CD4-positive, alpha-beta T cell treated with Interleukin-10 for 1 hour (primary cell): ENCODE data around the gene RPL39L.
A peak's percentile ranks its signal among the peaks of the same experiment; 100 is the strongest.
"Not testable (repeated sequence)": the region's sequence is repeated elsewhere in the genome, so short reads cannot be mapped to it uniquely, and the experiment has no call there.

Source experiments
- DNase-seq: peaks from one replicate; pipeline ENCODE4 v3.0.0-alpha.2; 2020

The RPL39L gene

DNA sequence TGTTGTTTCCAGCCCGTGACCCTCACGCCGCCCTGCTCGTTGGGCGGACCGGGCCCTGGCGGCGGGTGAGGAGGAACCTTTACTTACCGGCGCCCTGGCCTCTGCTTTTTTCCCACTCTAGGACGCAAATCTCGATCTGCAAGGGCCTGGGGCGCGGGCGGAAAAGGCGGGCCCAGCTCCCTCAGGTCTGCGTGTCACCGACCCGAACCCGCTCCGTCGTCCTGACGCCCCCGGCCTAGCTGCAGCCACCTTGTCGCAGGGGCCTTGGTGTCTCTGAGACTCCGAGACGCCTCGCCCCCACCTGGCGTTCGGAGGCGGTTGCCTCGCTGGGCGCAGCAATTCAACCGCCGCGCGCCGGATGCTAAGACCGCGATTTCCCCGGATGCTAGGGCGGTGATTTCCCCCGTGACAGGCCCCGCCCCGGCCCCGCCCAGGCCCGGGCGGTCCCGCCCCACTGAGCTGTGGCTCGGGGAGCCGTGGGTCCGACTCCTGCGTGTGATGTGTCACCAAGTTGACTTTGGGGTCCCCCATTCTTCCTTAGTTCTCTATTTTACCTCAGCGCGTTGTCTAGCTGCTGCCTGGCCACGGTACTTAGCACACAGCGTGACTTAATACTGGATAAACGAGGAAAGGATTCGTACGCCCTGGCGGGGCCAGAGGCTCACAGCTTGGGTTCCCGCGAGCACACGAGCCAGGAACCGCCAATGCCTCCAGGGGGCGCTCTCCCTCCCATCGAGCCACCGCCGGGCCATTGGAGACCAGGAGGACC, at the start of gene RPL39L:
TSS of gene RPL39L (minus strand) at position 371 of the 769 bp plus-strand sequence. CDS start 18,196 bp downstream, outside the sequence.
- DNase-seq = peak; percentile 95

DNA sequence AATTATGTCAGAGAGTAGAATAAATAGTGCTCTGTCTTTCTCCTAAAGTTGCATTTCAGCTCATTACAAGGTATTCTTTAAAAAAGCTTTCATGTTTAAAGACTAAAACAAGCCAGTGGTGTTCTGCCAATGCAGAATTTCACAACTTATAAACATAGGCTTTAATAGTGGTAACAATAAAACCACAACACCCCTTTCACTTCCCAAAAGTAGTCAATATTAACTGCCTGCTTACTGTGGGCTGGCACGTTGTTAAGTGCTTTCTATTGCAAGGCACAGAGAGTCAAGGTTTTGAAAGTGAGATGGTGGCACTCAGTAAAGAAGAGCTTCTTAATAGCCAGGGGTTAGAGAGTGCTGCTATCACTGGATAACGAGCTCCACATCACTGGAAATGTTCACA, 49.6 kb upstream of the RPL39L start:
- no peak for DNase-seq

DNA sequence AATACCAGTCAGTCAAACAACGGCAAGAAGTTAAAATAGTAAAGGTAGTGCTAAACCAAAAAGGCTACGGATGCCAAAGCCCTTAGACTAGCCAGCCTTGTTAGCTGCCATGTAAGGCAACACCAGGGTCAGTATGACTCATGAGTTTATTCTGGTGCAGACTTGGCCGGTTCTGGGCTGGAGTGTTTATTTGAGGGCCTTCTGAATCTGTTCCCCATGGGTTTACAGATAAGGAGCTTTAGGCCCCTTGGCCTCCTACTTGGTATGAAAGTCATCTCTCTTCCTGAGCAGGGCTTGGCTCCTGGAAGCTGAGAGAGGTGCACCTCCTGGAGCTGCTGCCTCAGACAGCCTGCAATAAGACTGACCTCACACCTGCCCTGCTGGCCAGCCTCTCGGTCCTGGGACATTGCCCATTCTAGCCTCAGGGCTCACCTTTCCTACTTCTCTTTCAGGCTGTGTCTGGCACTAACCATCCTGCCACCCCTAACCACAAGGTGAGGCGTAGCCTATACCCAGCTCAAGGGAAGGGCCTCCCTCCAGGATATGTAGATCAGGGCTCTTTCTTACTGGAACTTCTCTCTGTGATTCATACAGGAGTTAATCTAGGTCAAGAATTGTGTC, 47.6 kb upstream of the RPL39L start:
- no peak for DNase-seq

DNA sequence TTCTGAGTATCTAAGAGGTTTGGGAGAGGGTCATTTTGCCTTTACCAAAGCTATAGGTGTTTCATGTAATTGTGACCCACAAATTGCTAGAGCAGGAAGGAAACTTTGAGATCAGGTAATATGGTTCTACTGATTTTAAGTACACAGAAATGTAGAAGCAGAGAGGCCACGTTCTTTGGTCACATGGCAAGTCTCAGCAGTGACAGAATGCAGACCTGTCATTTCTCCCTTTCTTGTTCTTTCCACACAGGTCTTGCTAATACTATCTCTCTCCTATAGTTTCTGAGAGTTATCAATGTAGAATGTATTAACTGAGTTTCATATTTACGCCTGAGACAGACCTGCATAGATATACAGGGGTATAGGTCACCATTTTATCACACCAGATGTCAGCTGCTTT, 47.1 kb upstream of the RPL39L start:
- DNase-seq = no peak

DNA sequence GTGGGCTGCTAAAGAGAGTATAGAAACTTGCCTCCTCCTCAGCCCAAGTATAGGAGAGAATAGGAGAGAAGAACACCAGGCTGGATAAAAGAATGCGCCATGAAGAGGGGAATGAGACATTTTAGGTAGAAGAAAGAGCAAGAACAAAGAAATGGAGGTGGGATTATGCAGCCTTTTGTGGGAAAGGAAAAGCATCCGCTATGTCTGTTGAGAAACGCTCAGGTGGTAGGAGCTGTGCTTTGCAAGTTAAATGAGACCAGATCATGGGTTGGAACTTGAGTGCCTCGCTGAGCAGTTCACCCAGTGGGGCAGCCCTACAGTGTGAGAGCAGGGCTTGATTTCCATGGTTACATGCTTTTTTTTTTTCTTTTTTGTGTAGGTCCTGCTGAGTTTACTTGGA, 46.5 kb upstream of the RPL39L start:
- no peak for DNase-seq

DNA sequence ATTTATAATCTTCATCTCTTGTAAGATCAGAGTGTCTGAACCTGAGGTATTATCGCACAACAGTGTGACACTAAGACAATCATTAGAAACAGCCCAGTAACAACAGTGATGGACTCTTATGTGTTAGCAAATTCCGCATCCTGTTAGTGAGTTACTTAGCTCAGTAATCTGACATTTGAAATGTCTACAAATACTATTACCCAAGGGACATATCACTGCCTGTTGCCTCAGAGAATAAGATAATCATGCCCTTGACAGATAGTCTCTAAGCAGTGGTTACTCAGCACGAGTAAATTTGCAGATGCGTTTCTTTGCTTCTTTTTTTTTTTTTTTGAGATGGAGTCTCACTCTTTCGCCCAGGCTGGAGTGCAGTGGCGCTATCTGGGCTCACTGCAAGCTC, 44.6 kb upstream of the RPL39L start:
- no peak for DNase-seq

DNA sequence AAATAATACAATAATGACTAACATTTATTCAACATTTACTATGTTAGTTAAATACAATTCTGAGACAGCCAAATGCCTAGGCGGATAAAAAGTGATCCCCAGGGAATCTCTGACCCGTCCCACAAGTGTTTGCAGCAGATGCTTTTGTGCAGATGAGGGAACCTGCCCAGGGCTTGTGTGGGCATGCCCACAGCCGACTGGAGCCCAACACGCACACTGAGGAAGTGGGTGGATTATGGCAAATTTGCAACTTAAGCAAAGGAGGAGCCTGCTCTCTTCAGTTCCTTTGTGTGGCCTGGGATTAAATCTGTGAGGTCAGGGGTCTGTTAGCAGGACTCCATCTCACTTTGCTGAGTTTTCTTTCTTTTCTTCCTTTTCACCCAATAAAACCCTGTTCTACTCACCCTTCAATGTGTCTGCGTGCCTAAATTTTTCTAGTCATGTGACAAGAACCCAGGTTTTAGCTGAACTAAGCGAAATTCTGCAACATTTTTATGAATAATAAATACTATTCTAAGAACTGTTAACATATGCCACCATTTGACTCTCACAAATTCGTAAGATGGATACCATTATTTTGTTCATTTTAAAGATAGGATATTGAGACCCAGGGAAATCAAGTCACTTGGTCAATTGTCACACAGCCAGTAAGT, 44.0 kb upstream of the RPL39L start:
- no peak for DNase-seq

DNA sequence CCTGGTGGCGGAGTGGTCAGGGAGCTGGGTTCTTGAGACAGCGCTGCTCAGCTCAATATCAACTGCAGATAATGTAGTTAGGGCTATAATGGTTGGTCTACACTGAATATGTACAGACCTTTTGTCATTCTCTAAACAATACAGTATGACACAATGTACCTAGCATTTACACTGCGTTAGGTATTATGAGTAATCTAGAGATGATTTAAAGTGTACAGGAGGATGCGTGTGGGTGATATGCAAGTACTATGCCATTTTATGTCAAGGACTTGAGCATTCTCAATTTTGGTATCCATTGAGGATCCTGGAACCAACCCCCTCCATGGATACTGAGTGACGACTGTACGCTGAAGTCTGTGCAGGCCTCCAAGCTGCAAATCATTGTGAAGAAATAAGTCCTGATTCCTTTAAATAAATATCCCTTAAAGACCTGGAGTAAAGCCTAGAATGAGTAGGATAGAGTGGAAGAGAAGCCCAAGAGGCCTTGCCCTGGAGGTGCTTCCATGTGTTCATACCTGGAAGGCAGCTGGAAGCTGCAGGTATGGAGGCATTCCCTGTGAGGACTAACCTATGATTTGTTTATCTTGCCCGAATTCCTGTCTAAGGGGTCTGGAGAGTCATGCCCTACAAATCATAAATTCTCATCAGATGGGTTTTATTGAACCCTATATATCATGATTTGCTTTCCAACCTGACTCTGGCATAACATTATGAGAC, 42.3 kb upstream of the RPL39L start:
- no peak for DNase-seq

DNA sequence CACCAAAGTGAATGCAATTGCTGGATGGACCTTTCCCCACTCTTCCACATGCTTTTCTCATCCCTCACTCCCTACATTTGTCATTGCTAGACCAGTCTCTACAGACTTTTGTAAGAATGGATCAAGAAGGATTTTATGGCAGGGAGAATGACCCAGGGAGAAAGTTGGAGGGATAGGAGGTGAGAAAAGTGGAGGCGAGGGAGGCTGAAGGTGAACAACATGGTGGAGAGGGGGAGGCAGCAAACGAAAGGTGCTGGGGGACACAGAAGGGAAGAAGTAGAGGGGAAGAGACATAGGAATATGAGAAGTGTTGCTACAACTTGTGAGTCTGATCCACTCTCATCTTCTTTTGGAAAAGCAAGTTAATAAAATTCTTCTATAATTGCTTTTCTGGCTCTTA, 33.6 kb upstream of the RPL39L start:
- no peak for DNase-seq

DNA sequence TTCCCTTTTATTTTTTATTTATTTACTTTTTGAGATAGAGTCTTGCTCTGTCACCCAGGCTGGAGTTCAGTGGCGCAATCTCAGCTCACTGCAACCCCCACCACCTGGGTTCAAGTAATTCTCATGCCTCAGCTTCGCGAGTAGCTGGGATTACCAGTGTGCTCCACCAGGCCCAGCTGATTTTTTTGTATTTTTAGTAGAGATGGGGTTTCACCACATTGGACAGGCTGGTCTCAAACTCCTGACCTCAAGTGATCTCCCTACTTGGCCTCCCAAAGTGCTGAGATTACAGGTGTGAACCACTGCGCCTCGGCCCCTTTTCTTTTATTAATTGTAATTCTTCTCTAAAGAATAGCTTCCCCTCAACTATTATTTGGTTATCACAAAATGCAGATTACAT, 31.6 kb upstream of the RPL39L start:
- not testable (repeated sequence) for DNase-seq

DNA sequence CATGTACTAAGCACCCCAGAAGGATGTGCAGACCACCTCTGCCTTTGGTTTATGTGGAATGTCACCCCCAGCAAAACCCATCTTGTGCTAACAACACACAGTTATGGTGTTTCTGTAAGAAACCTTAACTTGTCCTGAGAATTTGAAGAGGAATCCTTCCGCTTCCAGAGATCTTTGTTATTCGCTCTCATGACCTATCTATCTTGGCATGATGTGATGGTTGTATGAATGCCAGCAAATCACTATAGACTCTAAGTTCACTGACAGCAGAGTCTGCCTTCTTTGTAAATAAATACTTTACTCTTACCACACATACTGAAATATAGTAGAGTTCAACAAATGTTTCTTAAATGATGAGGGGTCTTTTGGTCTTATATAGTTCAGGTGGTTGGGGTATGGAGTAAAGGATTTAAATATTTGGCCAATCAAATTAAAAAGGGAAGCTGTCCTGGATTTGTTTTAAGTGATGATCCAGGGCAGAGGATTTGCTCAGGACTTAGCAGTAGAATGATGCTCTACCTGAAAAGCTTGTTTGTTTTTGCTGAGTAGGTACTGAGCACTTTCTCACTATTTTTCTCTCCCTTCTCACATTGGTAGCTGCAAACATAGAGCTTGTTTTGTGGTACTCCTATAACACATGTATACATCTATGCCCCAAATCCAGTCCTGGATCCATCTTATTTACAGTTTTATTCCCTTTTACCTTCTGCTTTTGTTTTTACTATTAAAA, 30.1 kb upstream of the RPL39L start:
- DNase-seq = no peak

DNA sequence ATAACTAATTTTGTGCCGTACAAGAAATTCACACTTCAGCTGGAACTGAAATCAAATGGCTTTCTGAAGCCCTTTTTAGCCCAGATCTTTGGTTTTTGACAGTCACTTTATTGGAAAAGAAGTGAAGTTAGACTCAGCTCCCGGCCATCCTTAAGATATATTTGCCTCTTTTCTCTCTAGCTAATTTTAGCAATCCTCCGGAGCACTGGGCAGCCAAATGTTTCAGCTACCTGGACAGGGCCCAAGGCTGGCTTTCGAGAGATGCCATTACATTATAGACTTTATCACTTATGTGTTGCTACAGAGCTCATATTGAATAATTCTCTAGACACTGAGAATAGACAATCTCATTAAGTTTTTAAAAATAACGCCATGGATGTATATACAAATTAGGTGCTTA, 28.5 kb upstream of the RPL39L start:
- no peak for DNase-seq

DNA sequence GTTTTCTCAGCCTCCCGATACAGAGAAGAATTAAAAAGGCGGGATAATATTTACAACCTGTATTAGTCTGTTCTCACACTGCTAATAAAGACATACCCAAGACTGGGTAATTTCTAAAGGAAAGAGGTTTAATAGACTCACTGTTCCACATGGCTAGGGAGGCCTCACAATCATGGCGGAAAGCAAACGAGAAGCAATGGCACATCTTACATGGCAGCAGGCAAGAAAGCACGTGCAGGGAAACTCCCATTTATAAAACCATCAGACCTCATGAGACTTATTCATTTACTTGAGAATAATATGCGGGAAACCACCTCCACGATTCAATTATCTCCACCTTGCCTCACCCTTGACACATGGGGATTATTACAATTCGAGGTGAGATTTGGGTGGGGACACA, 27.5 kb upstream of the RPL39L start:
- no peak for DNase-seq

DNA sequence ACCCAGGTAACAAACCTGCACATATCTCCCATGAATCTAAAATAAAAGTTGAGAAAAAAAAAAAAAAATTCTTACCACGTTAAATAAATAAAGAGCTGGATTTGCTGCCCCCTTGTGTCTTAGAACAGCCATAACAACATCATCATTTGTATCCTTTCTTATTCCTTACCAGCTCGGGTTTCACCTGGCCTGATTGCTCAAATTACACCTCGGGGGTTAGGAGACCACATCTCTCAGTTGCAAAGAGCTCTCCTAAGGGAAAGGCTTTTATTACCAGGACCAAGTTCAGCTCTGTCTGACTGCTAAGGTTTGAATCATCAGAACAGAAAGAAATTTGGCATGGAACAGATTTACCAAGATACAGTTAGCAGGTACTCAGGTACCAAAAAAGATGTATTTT, 25.8 kb upstream of the RPL39L start:
- DNase-seq = peak; percentile 76

DNA sequence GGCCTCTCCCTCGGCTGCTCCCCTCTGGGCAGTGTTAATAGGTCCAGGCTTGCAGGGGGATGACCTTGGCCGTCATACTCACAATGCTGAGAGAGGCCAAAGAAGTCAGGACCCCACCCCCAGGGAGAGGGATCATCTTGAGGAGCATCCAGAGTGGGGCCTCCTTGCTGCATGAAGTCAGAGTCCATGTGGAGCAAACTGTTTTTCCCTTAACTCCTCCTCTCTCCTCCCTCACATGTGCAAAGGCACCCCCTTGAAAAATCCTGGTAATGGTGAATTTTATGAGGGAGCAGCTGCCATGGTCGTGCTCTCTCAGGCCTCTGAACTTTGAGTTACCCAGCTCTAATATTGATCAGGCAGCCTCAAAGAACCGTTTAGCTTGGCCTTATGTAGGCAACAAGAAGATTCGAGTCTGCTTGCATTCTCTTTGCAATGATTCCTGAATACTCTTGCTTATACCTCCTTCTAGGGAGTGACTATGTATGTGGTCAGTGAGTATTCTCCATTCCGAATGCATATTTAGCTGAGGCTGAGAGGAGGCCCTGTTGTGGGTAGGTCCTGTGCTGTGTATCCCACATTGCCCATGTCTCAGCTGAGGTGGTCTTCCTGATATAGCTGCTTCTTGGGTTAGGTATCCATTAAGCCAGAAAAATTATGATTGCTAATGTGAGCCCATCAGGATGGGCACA, 23.1 kb upstream of the RPL39L start:
- no peak for DNase-seq

DNA sequence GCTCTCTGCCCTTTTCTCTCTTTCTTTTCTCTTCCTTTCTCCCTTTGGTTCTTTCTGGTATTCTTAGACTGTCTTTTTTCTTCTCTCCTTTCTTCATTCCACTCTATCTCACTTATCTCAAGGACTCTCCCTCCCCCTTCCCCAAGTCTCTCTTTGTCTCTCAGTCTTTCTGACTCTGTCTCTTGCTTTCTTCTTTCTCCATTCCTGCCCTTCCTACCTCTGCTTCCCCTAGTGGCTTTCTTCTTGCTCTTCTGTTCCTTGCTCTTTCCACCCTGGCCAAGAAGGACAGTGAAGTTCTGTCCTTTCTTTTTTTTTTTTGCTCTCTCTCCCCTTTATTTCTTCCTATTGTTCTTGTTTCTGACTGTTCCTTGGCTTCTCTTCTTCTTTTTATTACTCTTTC, 22.3 kb upstream of the RPL39L start:
- DNase-seq = no peak

DNA sequence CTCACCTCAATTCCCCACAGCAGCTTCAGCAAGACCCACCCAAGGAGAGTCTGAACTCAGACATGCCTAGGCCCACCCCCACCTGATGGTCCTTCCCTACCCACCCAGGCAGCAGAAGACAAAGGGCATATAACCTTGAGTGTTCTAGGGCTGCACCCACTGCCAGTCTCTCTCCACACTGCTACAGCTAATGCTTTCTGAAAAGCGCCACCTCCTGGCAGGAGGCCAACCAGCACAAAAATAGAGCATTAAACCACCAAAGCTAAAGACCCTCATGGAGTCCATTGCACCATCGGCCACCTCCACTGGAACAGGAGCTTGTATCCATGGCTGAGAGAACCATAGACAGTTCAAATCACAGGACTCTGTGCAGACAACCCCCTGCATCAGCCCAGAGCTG, 11.3 kb upstream of the RPL39L start:
- peak; percentile 73 for DNase-seq

DNA sequence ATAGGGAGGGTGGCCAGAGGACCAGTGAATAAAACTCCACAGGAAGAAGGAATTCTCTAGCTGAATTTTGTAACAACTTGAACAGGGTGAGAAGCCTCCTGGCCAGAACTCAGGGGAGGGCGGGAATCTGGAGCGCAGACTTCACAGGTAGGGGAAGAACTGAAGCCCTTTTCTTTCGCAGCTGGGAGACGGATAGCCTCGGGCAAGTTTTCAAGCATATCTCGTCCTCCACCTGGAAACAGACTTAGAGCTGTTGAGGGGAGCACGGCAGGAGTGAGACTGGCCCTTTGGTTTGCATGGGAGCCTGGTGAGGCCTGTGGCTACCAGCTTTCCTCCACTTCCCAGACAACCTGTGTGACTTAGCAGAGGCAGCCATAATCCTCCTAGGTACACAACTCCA, 10.9 kb upstream of the RPL39L start:
- no peak for DNase-seq

DNA sequence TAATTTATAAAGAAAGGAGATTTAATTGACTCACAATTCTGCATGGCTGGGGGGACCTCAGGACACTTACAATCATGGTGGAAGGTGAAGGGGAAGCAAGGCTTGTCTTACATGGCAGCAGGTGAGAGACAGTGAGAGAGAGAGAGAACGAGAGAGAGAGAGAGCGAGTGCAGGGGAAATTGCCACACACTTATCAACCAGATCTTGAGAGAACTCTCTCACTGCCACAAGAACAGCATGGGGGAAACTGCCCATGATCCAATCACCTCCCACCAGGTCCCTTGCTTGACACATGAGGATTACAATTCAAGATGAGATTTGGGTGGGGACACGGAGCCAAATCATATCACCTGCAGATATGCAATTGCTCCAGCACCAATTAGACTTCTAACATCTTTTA, 7.1 kb upstream of the RPL39L start:
- no peak for DNase-seq

DNA sequence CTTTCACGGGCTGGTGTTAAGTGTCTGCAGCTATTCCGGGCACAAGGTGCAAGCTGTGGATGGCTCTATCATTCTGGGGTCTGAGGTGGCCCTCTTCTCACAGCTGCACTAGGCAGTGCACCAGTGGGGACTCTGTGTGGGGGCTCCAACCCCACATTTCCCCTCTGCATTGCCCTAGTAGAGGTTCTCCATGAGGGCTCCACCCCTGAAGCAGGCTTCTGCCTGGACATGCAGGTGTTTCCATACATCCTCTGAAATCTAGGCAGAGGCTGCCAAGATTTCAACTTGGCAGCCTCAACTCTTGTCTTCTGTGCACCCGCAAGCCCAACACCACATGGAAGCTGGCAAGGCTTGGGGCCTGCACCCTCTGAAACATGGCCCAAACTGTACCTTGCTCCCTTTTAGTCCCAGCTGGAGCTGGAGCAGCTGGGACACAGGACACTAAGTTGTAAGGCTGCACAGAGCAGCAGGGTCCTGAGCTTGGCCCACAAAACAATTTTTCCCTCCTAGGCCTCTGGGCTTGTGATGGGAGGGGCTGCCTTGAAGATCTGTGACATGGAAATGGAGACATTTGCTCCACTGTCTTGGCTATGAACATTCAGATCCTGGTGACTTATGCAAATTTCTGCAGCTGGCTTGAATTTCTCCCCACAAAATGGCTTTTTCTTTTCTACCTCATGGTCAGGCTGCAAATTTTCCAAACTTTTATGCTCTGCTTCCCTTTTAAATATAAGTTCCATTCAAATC, 6.0 kb upstream of the RPL39L start:
- no peak for DNase-seq

DNA sequence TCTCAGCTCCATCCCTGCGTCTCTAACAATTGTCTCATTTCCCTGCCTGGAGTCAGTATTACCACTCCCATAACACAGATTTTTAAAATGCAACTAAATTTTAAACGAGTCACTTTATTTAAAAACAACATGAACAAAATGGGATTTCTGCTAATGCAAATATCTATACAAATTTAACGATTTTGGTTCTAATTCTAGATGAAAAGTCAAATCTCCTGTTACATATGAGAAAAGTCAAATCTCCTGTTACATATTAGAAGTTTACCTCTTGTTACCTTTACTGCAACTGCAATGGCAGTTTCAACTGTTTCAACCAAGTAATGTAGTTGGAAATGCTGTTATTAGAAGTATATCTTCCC, 578 bp upstream of the RPL39L start:
- no peak for DNase-seq

DNA sequence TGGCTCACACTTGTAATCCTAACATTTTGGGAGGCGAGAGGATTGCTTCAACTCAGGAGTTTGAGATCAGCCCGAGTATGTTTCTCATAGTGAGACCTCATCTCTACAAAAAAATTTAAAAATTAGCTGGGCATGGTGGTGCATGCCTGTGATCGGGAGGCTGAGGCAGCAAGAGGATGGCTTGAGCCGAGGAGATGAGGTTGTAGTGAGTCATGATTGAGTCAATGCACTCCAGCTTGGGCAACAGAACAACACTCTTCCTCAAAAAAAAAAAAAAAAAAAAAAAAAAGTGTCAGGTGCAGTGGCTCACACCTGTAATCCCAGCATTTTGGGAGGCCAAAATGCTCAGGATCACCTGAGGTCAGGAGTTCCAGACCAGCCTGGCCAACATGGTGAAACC, 2.4 kb downstream of the RPL39L start:
- no peak for DNase-seq
